CD4-positive, alpha-beta T cell treated with Interleukin-4 for 1 hour (primary cell): Measurements from ENCODE around the gene OR13C2.
"Not testable (repeated sequence)": the region's sequence is repeated elsewhere in the genome, so short reads cannot be mapped to it uniquely, and the experiment has no call there.

Source experiments
- DNase-seq, 2 donors: peaks; one replicate each; pipeline ENCODE4 v3.0.0-alpha.2; 2020 to 2022

Gene OR13C2

GRCh38 chr9:104605527-104605926 lies at the start of gene OR13C2:
OR13C2 (minus strand) TSS chr9:104605627; CDS start chr9:104605627, 0 bp downstream.
- DNase-seq, result not testable (repeated sequence)

GRCh38 chr9:104635456-104635855 lies 30.0 kb upstream of the OR13C2 start:
- DNase-seq, result no peak

GRCh38 chr9:104633976-104634520 lies 28.6 kb upstream of the OR13C2 start:
- no peak for DNase-seq

GRCh38 chr9:104625964-104626363 lies 20.5 kb upstream of the OR13C2 start:
- not testable (repeated sequence) for DNase-seq

- no peak for DNase-seq
Measured at GRCh38 chr9:104618104-104618503, 12.7 kb upstream of the OR13C2 start, which contains the start of gene OR13C9. OR13C9 (minus strand) TSS chr9:104618204; CDS start chr9:104618204, 0 bp downstream.

- DNase-seq, result no peak
Measured at GRCh38 chr9:104617418-104617817, 12.0 kb upstream of the OR13C2 start.

- no peak for DNase-seq
Measured at GRCh38 chr9:104611213-104611612, 5.8 kb upstream of the OR13C2 start.

- no peak for DNase-seq
Measured at GRCh38 chr9:104608336-104608735, 2.9 kb upstream of the OR13C2 start.

- DNase-seq, result no peak
Measured at GRCh38 chr9:104606152-104606551, 725 bp upstream of the OR13C2 start.

GRCh38 chr9:104604801-104605200 lies 626 bp downstream of the OR13C2 start:
- no peak for DNase-seq

GRCh38 chr9:104599313-104599712 lies 6.1 kb downstream of the OR13C2 start, which contains the start of gene OR13C5:
OR13C5 (minus strand) TSS chr9:104599413; CDS start chr9:104599413, 0 bp downstream.
- DNase-seq, result not testable (repeated sequence)

- not testable (repeated sequence) for DNase-seq
Measured at GRCh38 chr9:104598749-104599148, 6.7 kb downstream of the OR13C2 start.

- no peak for DNase-seq
Measured at GRCh38 chr9:104589626-104590025, 15.8 kb downstream of the OR13C2 start.

- no peak for DNase-seq
Measured at GRCh38 chr9:104586496-104587180, 18.8 kb downstream of the OR13C2 start.

GRCh38 chr9:104580562-104580961 lies 24.9 kb downstream of the OR13C2 start:
- DNase-seq, result no peak

GRCh38 chr9:104577263-104577662 lies 28.2 kb downstream of the OR13C2 start:
- DNase-seq, result no peak

- DNase-seq, result no peak
Measured at GRCh38 chr9:104575456-104575855, 30.0 kb downstream of the OR13C2 start.

- no peak for DNase-seq
Measured at GRCh38 chr9:104572612-104573011, 32.8 kb downstream of the OR13C2 start.

GRCh38 chr9:104568868-104569267 lies 36.6 kb downstream of the OR13C2 start, which contains the start of gene OR13C8:
OR13C8 (plus strand) TSS chr9:104569168; CDS start chr9:104569168, 0 bp downstream.
- DNase-seq, result no peak

GRCh38 chr9:104564358-104564757 lies 41.1 kb downstream of the OR13C2 start:
- DNase-seq, result no peak

GRCh38 chr9:104556830-104557634 lies 48.4 kb downstream of the OR13C2 start:
- DNase-seq, result no peak

GRCh38 chr9:104555521-104555920 lies 49.9 kb downstream of the OR13C2 start:
- no peak for DNase-seq
